Calu3 (cell line): ENCODE data around the gene TSPAN9. TPM values are rescaled to one million over a fixed set of nuclear protein-coding genes. Genes with fewer than 3 reads are reported as not detected.

Experiments used
- BruUV-seq: library from RNA; stranded (reverse); fragments of 400-500 nt; replicated peaks from 2 replicates; lab custom pipeline; 2021; lab: Mats Ljungman, UMichigan
- CTCF ChIA-PET: fragments of 300-600 bp; sonication (Branson Sonifier 250); formaldehyde crosslinking; loops from one replicate; lab custom pipeline; 2022; ENCODE audit warnings: antibody characterized with exemption; lab: Charles Lee
- DNase-seq: peaks from one replicate; pipeline ENCODE4 v3.0.0; 2022
- H3K27ac Mint-ChIP-seq: one replicate; pipeline ENCODE4 v1.8.0; 2022; ENCODE audit warnings: mixed read lengths; ENCODE audit not compliant: unreplicated experiment
- H3K27me3 Mint-ChIP-seq: one replicate; pipeline ENCODE4 v1.8.0; 2022; ENCODE audit warnings: mixed read lengths; ENCODE audit not compliant: unreplicated experiment
- H3K36me3 Mint-ChIP-seq: one replicate; pipeline ENCODE4 v1.8.0; 2022; ENCODE audit warnings: mild to moderate bottlenecking, moderate library complexity, mixed read lengths; ENCODE audit not compliant: insufficient read depth, unreplicated experiment
- H3K4me1 Mint-ChIP-seq: one replicate; pipeline ENCODE4 v1.8.0; 2022; ENCODE audit warnings: mild to moderate bottlenecking, low read depth, mixed read lengths; ENCODE audit not compliant: unreplicated experiment
- H3K4me3 Mint-ChIP-seq: one replicate; pipeline ENCODE4 v1.8.0; 2022; ENCODE audit warnings: mild to moderate bottlenecking, low read depth, moderate library complexity, mixed read lengths; ENCODE audit not compliant: unreplicated experiment
- H3K9me3 Mint-ChIP-seq: one replicate; pipeline ENCODE4 v1.8.0; 2022; ENCODE audit warnings: low read depth, mixed read lengths; ENCODE audit not compliant: unreplicated experiment
- intact Hi-C: fragments of 100-400 bp; cut with micrococcal nuclease; formaldehyde crosslinking; loops from one replicate; pipeline ENCODE4 v1.10.0; 2022; ENCODE audit not compliant: unreplicated experiment
- total RNA-seq: library from RNA; stranded (reverse); gene quantifications from 2 replicates; pipeline ENCODE4 v1.2.3, GENCODE V29; 2022
- TF ChIP-seq, protein P1 (sequence below): fragments of 200-600 bp; IDR thresholded peaks from one replicate; pipeline ENCODE4 v1.8.0; 2022; ENCODE audit warnings: antibody characterized with exemption; ENCODE audit not compliant: unreplicated experiment

The TSPAN9 gene
- total RNA-seq, 1 experiment from 2014 or later, result 6.0 TPM

GRCh38 chr12:3282384-3282670 is 205.1 kb downstream of the TSPAN9 start:
- Mint-ChIP-seq H3K4me3 (no peak overlapping the region), H3K27ac (no peak overlapping the region), H3K4me1 (no peaks in the 10 kb centered on the region), H3K27me3 (peaks cover 37% of the 10 kb centered on the region), H3K36me3 (no peaks in the 10 kb centered on the region), H3K9me3 (no peaks in the 10 kb centered on the region)
- intact Hi-C loops, result no loop called here
- TF ChIP-seq, protein P1, sequence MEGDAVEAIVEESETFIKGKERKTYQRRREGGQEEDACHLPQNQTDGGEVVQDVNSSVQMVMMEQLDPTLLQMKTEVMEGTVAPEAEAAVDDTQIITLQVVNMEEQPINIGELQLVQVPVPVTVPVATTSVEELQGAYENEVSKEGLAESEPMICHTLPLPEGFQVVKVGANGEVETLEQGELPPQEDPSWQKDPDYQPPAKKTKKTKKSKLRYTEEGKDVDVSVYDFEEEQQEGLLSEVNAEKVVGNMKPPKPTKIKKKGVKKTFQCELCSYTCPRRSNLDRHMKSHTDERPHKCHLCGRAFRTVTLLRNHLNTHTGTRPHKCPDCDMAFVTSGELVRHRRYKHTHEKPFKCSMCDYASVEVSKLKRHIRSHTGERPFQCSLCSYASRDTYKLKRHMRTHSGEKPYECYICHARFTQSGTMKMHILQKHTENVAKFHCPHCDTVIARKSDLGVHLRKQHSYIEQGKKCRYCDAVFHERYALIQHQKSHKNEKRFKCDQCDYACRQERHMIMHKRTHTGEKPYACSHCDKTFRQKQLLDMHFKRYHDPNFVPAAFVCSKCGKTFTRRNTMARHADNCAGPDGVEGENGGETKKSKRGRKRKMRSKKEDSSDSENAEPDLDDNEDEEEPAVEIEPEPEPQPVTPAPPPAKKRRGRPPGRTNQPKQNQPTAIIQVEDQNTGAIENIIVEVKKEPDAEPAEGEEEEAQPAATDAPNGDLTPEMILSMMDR, result no peak
- CTCF ChIA-PET, result no interaction called here
- no peak for DNase-seq
- BruUV-seq, result no TSS peak

- Mint-ChIP-seq H3K9me3 (no peaks in the 10 kb centered on the region), H3K4me1 (no peaks in the 10 kb centered on the region), H3K36me3 (no peaks in the 10 kb centered on the region), H3K27ac (no peak overlapping the region), H3K27me3 (peaks cover 37% of the 10 kb centered on the region), H3K4me3 (no peak overlapping the region)
- intact Hi-C loops, result no loop called here
- no peak for DNase-seq
- TF ChIP-seq, protein P1, result no peak
- CTCF ChIA-PET, result no interaction called here
- no TSS peak for BruUV-seq
These were observed 206.0 kb downstream of the TSPAN9 start for GRCh38 chr12:3283137-3283680.

DNA sequence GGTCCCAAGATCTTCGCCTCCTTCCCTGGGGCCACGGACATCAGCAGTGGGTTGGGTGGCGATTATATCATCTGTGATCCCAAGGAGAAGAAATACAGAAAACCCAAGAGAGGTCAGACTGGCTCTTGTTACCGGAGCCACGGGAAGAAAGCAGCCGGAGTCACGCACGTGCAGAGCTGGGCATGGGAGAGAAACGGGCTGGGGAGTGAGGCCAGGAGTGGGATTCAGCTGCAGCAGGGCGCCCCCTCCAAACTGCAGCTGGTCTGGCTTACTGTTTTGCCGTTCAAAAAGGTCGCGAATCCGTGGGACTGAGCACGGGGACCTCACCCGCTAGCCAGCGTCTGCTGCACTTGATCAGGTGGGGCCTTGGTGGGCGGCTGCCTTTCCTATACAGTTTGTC is 207.2 kb downstream of the TSPAN9 start:
- peaks cover 39% of the 10 kb centered on the region for H3K27me3 Mint-ChIP-seq
- TF ChIP-seq, protein P1, result no peak

DNA sequence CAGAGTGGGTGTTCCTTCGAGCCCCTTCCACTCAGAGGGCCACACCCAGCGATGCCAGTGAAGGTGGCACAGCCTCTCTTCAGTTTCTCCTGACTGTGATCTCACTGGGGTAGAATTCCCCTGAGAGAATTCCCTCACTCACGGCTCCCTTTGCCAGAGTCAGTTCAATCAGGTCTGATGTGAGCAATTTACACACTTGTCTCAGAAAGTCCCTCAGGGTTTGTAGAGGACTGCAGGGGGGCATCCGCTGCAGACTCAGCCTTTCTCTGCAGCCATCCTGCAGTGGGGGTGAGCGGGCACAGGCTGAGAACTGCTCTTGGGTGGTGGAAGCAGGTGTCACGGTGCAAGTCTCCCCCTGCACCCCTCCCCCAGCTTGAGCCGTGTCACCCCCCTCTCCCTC is 208.4 kb downstream of the TSPAN9 start:
- intact Hi-C loops, result no loop called here
- TF ChIP-seq, protein P1, result no peak
- Mint-ChIP-seq H3K36me3 (peaks cover 4% of the 10 kb centered on the region), H3K27me3 (peaks cover 51% of the 10 kb centered on the region), H3K9me3 (no peaks in the 10 kb centered on the region), H3K4me3 (no peak overlapping the region), H3K4me1 (no peaks in the 10 kb centered on the region), H3K27ac (no peak overlapping the region)
- no peak for DNase-seq
- CTCF ChIA-PET, result no interaction called here
- no TSS peak for BruUV-seq

More for the DNA sequence above, 207.2 kb downstream of the TSPAN9 start:
- no peak overlapping the region for H3K27ac Mint-ChIP-seq
- H3K4me3 Mint-ChIP-seq, result no peak overlapping the region
- H3K4me1 Mint-ChIP-seq, result no peaks in the 10 kb centered on the region
- intact Hi-C loops, result no loop called here
- CTCF ChIA-PET, result no interaction called here
- no peaks in the 10 kb centered on the region for H3K9me3 Mint-ChIP-seq
- peaks cover 4% of the 10 kb centered on the region for H3K36me3 Mint-ChIP-seq
- BruUV-seq, result no TSS peak
- no peak for DNase-seq
